Bronchial epithelial cell (primary cell): ENCODE results near the gene CACNA1G. TPM values are rescaled to one million over a fixed set of nuclear protein-coding genes. Genes with fewer than 3 reads are reported as not detected.
A peak's percentile ranks its signal among the peaks of the same experiment; 100 is the strongest.

Experiments used
- DNase-seq: peaks from one replicate; pipeline ENCODE4 v3.0.0-alpha.2; 2010; ENCODE audit warnings: low read depth
- FAIRE-seq: peaks from 2 replicates; lab custom pipeline; 2011; peaks lifted over from hg19 to GRCh38; lab: Jason Lieb, UNC
- H3K27me3 ChIP-seq: 2 replicates; pipeline ENCODE4 v1.5.1; 2011; ENCODE audit warnings: low read length; ENCODE audit not compliant: control insufficient read depth, insufficient read depth
- H3K36me3 ChIP-seq: 2 replicates; pipeline ENCODE4 v1.5.1; 2011; ENCODE audit warnings: low read length; ENCODE audit not compliant: control insufficient read depth, insufficient read depth
- H3K4me3 ChIP-seq: 2 replicates; pipeline ENCODE4 v1.5.1; 2011; ENCODE audit warnings: mild to moderate bottlenecking, low read depth, low read length, control low read depth
- total RNA-seq: library from RNA; depleted of rRNA; stranded (reverse); fragments of >200 nt; gene quantifications from 2 replicates; pipeline ENCODE4 v1.2.1, GENCODE V29; 2014
- TF ChIP-seq, protein P1 (sequence below): IDR thresholded peaks from 2 replicates; pipeline ENCODE4 v1.5.1; 2011; ENCODE audit warnings: mild to moderate bottlenecking, moderate library complexity, low read length, control low read depth, inconsistent platforms; ENCODE audit not compliant: insufficient read depth, severe bottlenecking

CACNA1G gene
- total RNA-seq, 1 donor from 2014 or later, result not detected

- FAIRE-seq, result no peak
Observed at GRCh38 chr17:50583641-50584040, 23.1 kb downstream of the CACNA1G start.

GRCh38 chr17:50584116-50584515, 23.6 kb downstream of the CACNA1G start:
- Histone ChIP-seq H3K4me3 (no peak overlapping the region), H3K36me3 (no peaks in the 10 kb centered on the region), H3K27me3 (no peaks in the 10 kb centered on the region)
- TF ChIP-seq, protein P1, sequence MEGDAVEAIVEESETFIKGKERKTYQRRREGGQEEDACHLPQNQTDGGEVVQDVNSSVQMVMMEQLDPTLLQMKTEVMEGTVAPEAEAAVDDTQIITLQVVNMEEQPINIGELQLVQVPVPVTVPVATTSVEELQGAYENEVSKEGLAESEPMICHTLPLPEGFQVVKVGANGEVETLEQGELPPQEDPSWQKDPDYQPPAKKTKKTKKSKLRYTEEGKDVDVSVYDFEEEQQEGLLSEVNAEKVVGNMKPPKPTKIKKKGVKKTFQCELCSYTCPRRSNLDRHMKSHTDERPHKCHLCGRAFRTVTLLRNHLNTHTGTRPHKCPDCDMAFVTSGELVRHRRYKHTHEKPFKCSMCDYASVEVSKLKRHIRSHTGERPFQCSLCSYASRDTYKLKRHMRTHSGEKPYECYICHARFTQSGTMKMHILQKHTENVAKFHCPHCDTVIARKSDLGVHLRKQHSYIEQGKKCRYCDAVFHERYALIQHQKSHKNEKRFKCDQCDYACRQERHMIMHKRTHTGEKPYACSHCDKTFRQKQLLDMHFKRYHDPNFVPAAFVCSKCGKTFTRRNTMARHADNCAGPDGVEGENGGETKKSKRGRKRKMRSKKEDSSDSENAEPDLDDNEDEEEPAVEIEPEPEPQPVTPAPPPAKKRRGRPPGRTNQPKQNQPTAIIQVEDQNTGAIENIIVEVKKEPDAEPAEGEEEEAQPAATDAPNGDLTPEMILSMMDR, result no peak
- no peak for FAIRE-seq
- no peak for DNase-seq

More at GRCh38 chr17:50583641-50584040, 23.1 kb downstream of the CACNA1G start:
- no peak overlapping the region for H3K4me3 ChIP-seq
- no peak for DNase-seq
- H3K36me3 ChIP-seq, result no peaks in the 10 kb centered on the region
- TF ChIP-seq, protein P1, result no peak
- H3K27me3 ChIP-seq, result no peaks in the 10 kb centered on the region

DNA sequence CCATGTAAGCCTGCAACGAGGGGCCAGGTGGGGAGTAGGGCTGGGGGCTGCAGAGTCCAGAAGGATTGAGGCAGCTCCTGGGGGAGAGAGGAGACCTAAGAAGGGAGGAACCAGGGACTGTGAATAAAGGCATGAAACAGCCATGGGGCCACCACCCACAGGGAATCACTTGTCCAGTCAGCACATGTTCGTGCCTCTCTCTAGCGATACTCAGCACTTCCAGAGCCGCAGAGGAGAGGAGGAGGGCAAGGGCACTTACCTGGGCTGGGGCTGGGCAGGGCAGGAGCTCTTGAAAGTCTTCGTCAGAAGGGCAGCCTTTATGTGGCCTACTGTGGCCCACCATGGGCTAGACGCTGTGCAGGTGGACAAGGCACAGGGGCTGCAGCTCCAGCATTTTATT, 24.2 kb downstream of the CACNA1G start:
- H3K4me3 ChIP-seq, result no peak overlapping the region
- H3K27me3 ChIP-seq, result no peaks in the 10 kb centered on the region
- DNase-seq, result peak; percentile 49
- no peak for FAIRE-seq
- TF ChIP-seq, protein P1, result no peak
- H3K36me3 ChIP-seq, result no peaks in the 10 kb centered on the region

GRCh38 chr17:50585346-50585745, 24.8 kb downstream of the CACNA1G start:
- H3K27me3 ChIP-seq, result no peaks in the 10 kb centered on the region
- FAIRE-seq (no peak), DNase-seq (no peak)
- TF ChIP-seq, protein P1, result no peak
- no peak overlapping the region for H3K4me3 ChIP-seq
- no peaks in the 10 kb centered on the region for H3K36me3 ChIP-seq

- DNase-seq (no peak), FAIRE-seq (no peak)
- TF ChIP-seq, protein P1, result no peak
- Histone ChIP-seq H3K27me3 (no peaks in the 10 kb centered on the region), H3K4me3 (no peak overlapping the region), H3K36me3 (no peaks in the 10 kb centered on the region)
Observed at GRCh38 chr17:50585891-50586290, 25.4 kb downstream of the CACNA1G start.
